Astrocyte of the spinal cord (primary cell): ENCODE measurements around the gene SLC6A3.

ENCODE experiments used
- DNase-seq: peaks from one replicate; pipeline ENCODE4 v3.0.0; 2011; ENCODE audit warnings: low read depth, low spot score
- H3K4me3 ChIP-seq: 2 replicates; pipeline ENCODE4 v1.5.1; 2011; ENCODE audit warnings: low read depth, mild to moderate bottlenecking, low read length, moderate library complexity
- CTCF ChIP-seq: IDR thresholded peaks from 2 replicates; pipeline ENCODE4 v1.5.1; 2012; ENCODE audit warnings: low read depth, mild to moderate bottlenecking, low read length, inconsistent platforms
- in situ Hi-C: cut with HindIII; loops from 2 replicates; pipeline ENCODE4 v1.10.0; 2017; ENCODE audit warnings: low sequenced_read_pairs

SLC6A3 gene

GRCh38 chr5:1483856-1484729 is 38.9 kb upstream of the SLC6A3 start:
- in situ Hi-C loops: no loop called here
- no peak for TF ChIP-seq CTCF
- DNase-seq: no peak
- no peak overlapping the region for H3K4me3 ChIP-seq

- in situ Hi-C loops: no loop called here
- DNase-seq: no peak
- TF ChIP-seq CTCF: no peak
- no peak overlapping the region for H3K4me3 ChIP-seq
Measured at GRCh38 chr5:1483064-1483463, 37.8 kb upstream of the SLC6A3 start.

GRCh38 chr5:1481959-1482331 is 36.7 kb upstream of the SLC6A3 start:
- TF ChIP-seq CTCF: no peak
- no peak for DNase-seq
- in situ Hi-C loops: no loop called here
- no peak overlapping the region for H3K4me3 ChIP-seq

GRCh38 chr5:1481266-1481958 is 36.2 kb upstream of the SLC6A3 start:
- no peak for TF ChIP-seq CTCF
- DNase-seq: no peak
- no peak overlapping the region for H3K4me3 ChIP-seq
- in situ Hi-C loops: no loop called here

- no peak overlapping the region for H3K4me3 ChIP-seq
- DNase-seq: no peak
Measured at GRCh38 chr5:1480806-1481205, 35.6 kb upstream of the SLC6A3 start.

GRCh38 chr5:1480217-1480616 is 35.0 kb upstream of the SLC6A3 start:
- in situ Hi-C loops: no loop called here
- TF ChIP-seq CTCF: no peak
- no peak overlapping the region for H3K4me3 ChIP-seq
- DNase-seq: no peak

More at GRCh38 chr5:1480806-1481205, 35.6 kb upstream of the SLC6A3 start:
- in situ Hi-C loops: no loop called here
- TF ChIP-seq CTCF: no peak
